ENCODE measurements around the gene NTM.

DNA sequence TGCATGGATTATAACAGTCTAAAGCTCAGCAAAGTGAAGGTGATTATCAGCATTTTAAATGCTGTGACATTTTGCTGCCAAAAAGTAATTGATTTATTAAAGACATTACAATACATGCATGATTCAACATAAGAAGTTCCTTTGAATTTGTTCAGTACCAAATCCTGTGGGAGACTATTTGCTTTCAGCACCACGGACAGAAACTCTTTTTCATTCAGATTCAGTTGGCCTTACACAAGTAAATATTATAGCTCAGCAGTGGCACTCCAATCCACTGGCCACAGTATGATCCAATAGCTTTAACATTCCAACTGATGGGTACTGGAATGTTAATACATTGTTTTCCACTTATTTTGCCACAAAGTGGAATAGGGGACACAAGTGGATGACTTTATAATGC is 806.7 kb downstream of the NTM start:
- no peak for TF ChIP-seq POLR2A (IDR thresholded peaks at IDR 0.05)
- TF ChIP-seq CTCF (IDR thresholded peaks at IDR 0.05): no peak
